Neural crest cell (in vitro differentiated cells): ENCODE results near the gene ITGAE. TPM values are rescaled to one million over a fixed set of nuclear protein-coding genes. Genes with fewer than 3 reads are reported as not detected.

Experiments
- DNase-seq: peaks from one replicate; pipeline ENCODE4 v3.0.0; 2021; ENCODE audit warnings: low read depth, mixed read lengths, low spot score
- H3K27ac Mint-ChIP-seq: one replicate; pipeline ENCODE4 v1.8.0; 2021; ENCODE audit warnings: mild to moderate bottlenecking, mixed read lengths; ENCODE audit not compliant: unreplicated experiment
- H3K27me3 Mint-ChIP-seq: 2 replicates; pipeline ENCODE4 v1.8.0; 2021; ENCODE audit warnings: low read depth, mild to moderate bottlenecking, mixed read lengths
- H3K36me3 Mint-ChIP-seq: 2 replicates; pipeline ENCODE4 v1.8.0; 2021; ENCODE audit warnings: low read depth, mild to moderate bottlenecking, mixed read lengths
- H3K4me1 Mint-ChIP-seq: 2 replicates; pipeline ENCODE4 v1.8.0; 2021; ENCODE audit warnings: mixed read lengths
- H3K4me3 Mint-ChIP-seq: one replicate; pipeline ENCODE4 v1.8.0; 2021; ENCODE audit warnings: mild to moderate bottlenecking, mixed read lengths
- H3K9me3 Mint-ChIP-seq: 2 replicates; pipeline ENCODE4 v1.8.0; 2021; ENCODE audit warnings: mixed read lengths
- total RNA-seq: library from RNA; stranded (reverse); gene quantifications from 2 replicates; pipeline ENCODE4 v1.2.1, GENCODE V29; 2021
- TF ChIP-seq, protein P1 (sequence below): fragments of 200-600 bp; sonication (generic); conservative IDR thresholded peaks from 2 replicates; pipeline ENCODE4 v1.5.0; 2021; ENCODE audit warnings: antibody characterized with exemption, mild to moderate bottlenecking

The ITGAE gene
- total RNA-seq, 1 donor from 2014 or later, result 43.1 TPM

DNA sequence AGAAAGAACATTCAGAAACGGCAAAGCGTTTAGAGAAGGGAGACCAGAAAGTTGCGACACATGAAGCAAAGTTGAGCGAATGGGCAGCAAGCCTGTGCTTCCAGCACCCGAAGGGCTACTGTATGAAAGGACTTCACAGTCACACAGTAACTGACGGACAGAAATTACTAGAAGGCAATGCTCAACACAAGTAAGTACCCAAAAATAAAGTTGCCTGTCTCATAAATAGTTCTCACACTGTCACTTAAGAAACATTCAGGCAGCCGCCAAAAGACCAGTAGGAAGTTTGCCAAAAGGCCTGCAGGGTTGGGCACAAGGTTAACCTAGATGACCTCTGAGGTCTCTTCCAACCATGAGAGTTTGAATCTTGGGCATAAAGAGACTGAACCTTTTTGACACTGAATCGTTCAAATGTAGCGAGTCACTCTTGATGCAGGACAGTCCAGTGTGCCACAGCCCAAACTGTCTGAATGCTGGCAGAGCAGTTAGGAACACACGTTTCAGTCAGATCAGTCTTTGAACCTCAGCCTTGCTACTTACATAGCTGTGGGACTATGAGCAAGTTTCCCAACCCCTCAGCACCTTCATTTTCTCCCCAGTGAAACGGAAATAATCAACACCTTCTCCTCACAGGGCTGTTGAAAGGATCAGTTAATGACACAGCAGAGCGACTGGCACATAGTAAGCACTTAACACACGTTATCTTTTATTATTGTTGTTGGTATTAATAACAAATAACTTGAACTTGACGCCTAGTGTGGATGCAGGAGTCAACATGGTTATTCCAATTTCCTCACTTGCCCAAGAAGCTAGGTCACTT, 34.6 kb upstream of the ITGAE start:
- H3K36me3 Mint-ChIP-seq, result peaks cover 16% of the 10 kb centered on the region

DNA sequence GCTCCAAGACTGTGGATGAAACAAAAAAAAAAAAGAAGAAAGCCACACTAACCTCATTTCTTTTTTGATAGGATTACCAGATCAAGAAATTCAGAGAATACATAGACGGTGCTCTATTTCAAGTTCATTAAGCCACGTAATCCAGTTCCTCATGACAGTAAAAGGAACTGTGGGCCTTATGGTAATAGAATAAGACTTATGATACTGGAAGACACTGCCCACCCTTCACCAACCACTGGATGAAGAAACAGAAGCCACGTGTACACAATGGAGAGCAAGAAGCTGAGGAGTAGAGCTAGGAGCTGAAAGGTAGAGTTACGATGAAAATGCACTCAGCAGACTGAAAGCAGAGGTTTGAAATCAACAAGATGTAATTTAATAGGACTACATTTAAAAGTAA, 33.8 kb upstream of the ITGAE start:
- TF ChIP-seq, protein P1, sequence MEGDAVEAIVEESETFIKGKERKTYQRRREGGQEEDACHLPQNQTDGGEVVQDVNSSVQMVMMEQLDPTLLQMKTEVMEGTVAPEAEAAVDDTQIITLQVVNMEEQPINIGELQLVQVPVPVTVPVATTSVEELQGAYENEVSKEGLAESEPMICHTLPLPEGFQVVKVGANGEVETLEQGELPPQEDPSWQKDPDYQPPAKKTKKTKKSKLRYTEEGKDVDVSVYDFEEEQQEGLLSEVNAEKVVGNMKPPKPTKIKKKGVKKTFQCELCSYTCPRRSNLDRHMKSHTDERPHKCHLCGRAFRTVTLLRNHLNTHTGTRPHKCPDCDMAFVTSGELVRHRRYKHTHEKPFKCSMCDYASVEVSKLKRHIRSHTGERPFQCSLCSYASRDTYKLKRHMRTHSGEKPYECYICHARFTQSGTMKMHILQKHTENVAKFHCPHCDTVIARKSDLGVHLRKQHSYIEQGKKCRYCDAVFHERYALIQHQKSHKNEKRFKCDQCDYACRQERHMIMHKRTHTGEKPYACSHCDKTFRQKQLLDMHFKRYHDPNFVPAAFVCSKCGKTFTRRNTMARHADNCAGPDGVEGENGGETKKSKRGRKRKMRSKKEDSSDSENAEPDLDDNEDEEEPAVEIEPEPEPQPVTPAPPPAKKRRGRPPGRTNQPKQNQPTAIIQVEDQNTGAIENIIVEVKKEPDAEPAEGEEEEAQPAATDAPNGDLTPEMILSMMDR, result no peak
- no peak for DNase-seq
- H3K4me1 Mint-ChIP-seq, result peaks cover 14% of the 10 kb centered on the region
- no peak overlapping the region for H3K4me3 Mint-ChIP-seq
- H3K27ac Mint-ChIP-seq, result no peak overlapping the region
- peaks cover 15% of the 10 kb centered on the region for H3K36me3 Mint-ChIP-seq
- H3K27me3 Mint-ChIP-seq, result no peaks in the 10 kb centered on the region
- no peaks in the 10 kb centered on the region for H3K9me3 Mint-ChIP-seq

More for the DNA sequence above, 34.6 kb upstream of the ITGAE start:
- Mint-ChIP-seq H3K4me3 (no peak overlapping the region), H3K27me3 (no peaks in the 10 kb centered on the region), H3K4me1 (peaks cover 14% of the 10 kb centered on the region), H3K9me3 (no peaks in the 10 kb centered on the region), H3K27ac (no peak overlapping the region)
- DNase-seq, result no peak
- TF ChIP-seq, protein P1, result no peak

DNA sequence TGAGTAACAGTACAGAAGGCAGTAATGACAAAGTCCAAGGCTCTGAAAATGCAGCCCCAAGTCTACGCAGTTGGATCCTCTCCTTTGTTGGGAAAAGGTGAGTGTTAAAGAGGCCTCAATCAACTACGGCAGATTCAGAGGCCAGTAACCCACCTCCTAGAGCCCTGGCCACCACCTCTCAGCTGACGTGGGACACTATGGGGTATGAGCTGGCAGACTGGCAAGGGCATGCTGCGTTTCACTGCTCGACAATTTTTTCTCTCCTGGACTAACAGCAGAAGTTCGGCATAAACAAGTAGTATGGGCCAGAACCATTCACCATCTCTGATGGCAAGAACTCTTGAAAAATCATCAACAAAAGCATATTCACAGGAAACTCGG, 27.9 kb upstream of the ITGAE start:
- Mint-ChIP-seq H3K9me3 (no peaks in the 10 kb centered on the region), H3K27me3 (no peaks in the 10 kb centered on the region), H3K27ac (no peak overlapping the region), H3K4me3 (no peak overlapping the region), H3K4me1 (no peaks in the 10 kb centered on the region), H3K36me3 (peaks cover 7% of the 10 kb centered on the region)
- no peak for DNase-seq
- TF ChIP-seq, protein P1, result no peak

DNA sequence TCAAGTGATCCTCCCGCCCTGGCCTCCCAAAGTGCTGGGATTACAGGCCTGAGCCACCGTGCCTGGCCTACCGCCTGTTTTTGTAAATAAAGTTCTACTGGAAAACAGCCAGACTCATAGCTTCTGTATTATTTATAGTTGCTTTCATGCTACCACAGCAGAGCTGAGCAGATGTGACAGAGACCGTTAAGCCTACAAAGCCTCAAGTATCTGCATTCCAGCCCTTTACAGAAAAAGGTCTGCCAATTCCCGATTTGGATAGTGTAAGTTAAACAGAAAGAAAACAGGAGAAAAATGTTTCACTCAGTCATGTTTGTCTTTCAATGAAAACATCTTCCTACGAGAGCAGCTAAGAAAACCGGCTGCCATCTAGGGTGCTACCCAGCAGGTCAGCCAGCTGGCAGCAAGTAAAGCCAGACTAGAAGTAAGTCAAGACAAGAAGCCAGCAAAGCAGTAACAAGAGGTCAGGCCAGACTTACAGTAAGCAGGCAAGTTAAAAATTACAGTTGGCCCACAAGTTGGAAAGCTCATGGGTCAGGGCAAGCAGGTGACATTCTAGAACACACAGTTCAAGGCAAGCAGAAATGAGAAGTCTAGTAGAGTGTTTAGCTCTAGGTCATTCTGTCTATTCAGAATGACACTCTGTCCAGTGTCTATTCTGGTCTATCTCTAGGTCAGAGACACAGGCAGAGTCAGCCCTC, 27.3 kb upstream of the ITGAE start:
- H3K36me3 Mint-ChIP-seq, result peaks cover 1% of the 10 kb centered on the region

DNA sequence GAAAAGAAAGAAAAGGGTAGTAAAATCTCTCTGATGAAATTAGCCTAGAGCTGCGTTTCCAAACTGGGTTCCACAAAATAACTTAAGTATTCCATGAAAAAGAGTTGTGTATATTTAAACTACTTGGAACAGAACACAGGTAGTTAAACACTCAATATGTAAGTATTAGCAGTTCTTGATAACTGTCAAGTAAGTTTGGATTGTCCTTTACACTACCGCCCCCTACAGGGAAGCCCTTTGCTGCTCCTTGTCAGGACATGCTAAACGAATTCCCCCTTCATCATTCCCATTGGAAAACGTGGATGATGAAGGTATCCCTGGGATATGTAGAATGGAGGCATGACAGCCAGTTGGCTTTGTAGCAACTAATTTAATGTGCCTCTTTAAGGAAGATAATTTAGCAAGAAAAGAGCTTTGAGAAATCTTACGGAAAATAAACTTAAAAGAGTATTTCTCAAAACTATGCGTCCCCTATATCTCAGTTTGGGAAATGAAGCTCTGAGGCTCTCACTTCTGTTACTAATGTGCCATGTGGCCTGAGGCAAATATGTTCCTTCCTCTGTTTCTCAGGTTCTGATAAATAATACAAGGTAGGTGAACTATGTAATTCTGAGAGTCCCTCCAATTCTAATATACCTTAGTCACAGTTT, 26.3 kb upstream of the ITGAE start:
- TF ChIP-seq, protein P1, result peak; percentile 72
- H3K27ac Mint-ChIP-seq, result no peak overlapping the region
- H3K9me3 Mint-ChIP-seq, result no peaks in the 10 kb centered on the region
- no peaks in the 10 kb centered on the region for H3K27me3 Mint-ChIP-seq
- DNase-seq, result peak; percentile 59
- no peaks in the 10 kb centered on the region for H3K36me3 Mint-ChIP-seq
- H3K4me1 Mint-ChIP-seq, result no peaks in the 10 kb centered on the region
- H3K4me3 Mint-ChIP-seq, result no peak overlapping the region

More for the DNA sequence above, 27.3 kb upstream of the ITGAE start:
- no peak for DNase-seq
- H3K4me3 Mint-ChIP-seq, result no peak overlapping the region
- TF ChIP-seq, protein P1, result no peak
- no peaks in the 10 kb centered on the region for H3K27me3 Mint-ChIP-seq
- no peaks in the 10 kb centered on the region for H3K9me3 Mint-ChIP-seq
- no peaks in the 10 kb centered on the region for H3K4me1 Mint-ChIP-seq
- no peak overlapping the region for H3K27ac Mint-ChIP-seq
